OCI-LY7 (cell line): ENCODE data around the gene ENG. TPM values are rescaled to one million over a fixed set of nuclear protein-coding genes. Genes with fewer than 3 reads are reported as not detected.
A peak's percentile ranks its signal among the peaks of the same experiment; 100 is the strongest.

Source experiments
- BruUV-seq: library from RNA; stranded (reverse); fragments of 400-500 nt; replicated peaks from 2 replicates; lab custom pipeline; 2021; lab: Mats Ljungman, UMichigan
- CTCF ChIA-PET: fragments of 300-600 bp; sonication (Branson Sonifier 250); formaldehyde crosslinking; loops from one replicate; lab custom pipeline; 2022; ENCODE audit warnings: antibody characterized with exemption; ENCODE audit not compliant: unreplicated experiment; lab: Charles Lee
- POLR2A ChIA-PET: fragments of 300-600 bp; sonication (Branson Sonifier 250); formaldehyde crosslinking; loops from one replicate; lab custom pipeline; 2022; ENCODE audit warnings: antibody characterized with exemption; lab: Charles Lee
- DNase-seq: peaks from one replicate; pipeline ENCODE4 v3.0.0-alpha.2; 2015; ENCODE audit warnings: low spot score
- H2AFZ ChIP-seq: fragments of 200-600 bp; sonication (generic), shearing (Covaris generic); 2 replicates; pipeline ENCODE4 v1.6.1; 2014; ENCODE audit warnings: mild to moderate bottlenecking, antibody characterized with exemption, low read length, moderate library complexity
- H3K27ac ChIP-seq: fragments of 200-600 bp; sonication (generic); 2 replicates; pipeline ENCODE4 v1.5.1; 2014; ENCODE audit warnings: mixed run types, low read depth, mild to moderate bottlenecking, moderate library complexity, low read length, inconsistent platforms; ENCODE audit not compliant: poor library complexity, severe bottlenecking
- H3K36me3 ChIP-seq: fragments of 200-600 bp; sonication (generic); 2 replicates; pipeline ENCODE4 v1.6.1; 2014; ENCODE audit warnings: mild to moderate bottlenecking, antibody characterized with exemption, low read length, moderate library complexity, mixed read lengths; ENCODE audit not compliant: insufficient read depth
- H3K4me1 ChIP-seq: fragments of 200-600 bp; sonication (generic); 2 replicates; pipeline ENCODE4 v1.5.1; 2014; ENCODE audit warnings: mild to moderate bottlenecking, low read length; ENCODE audit not compliant: insufficient read depth, poor library complexity, severe bottlenecking
- H3K4me2 ChIP-seq: fragments of 200-600 bp; sonication (generic); 2 replicates; pipeline ENCODE4 v1.6.1; 2014; ENCODE audit warnings: mild to moderate bottlenecking, low read length
- H3K4me3 ChIP-seq: fragments of 200-600 bp; sonication (generic); 2 replicates; pipeline ENCODE4 v1.5.1; 2014; ENCODE audit warnings: mild to moderate bottlenecking, low read depth, low read length; ENCODE audit not compliant: poor library complexity, severe bottlenecking
- H3K79me2 ChIP-seq: fragments of 200-600 bp; sonication (generic); 2 replicates; pipeline ENCODE4 v1.6.1; 2016; ENCODE audit warnings: low read depth, mild to moderate bottlenecking, low read length, moderate library complexity, mixed read lengths; ENCODE audit not compliant: insufficient read depth
- H3K9me2 ChIP-seq: fragments of 200-600 bp; sonication (generic); 2 replicates; pipeline ENCODE4 v1.6.1; 2016; ENCODE audit warnings: mild to moderate bottlenecking, low read length, mixed read lengths; ENCODE audit not compliant: insufficient read depth
- H3K9me3 ChIP-seq: fragments of 200-600 bp; sonication (generic); 2 replicates; pipeline ENCODE4 v1.6.1; 2014; ENCODE audit warnings: mild to moderate bottlenecking, mixed run types, low read length, mixed read lengths
- H4K20me1 ChIP-seq: fragments of 200-600 bp; sonication (generic); 2 replicates; pipeline ENCODE4 v1.6.1; 2014; ENCODE audit warnings: mild to moderate bottlenecking, antibody characterized with exemption, low read length, moderate library complexity, mixed read lengths; ENCODE audit not compliant: insufficient read depth
- EZH2phosphoT487 ChIP-seq: fragments of 200-600 bp; sonication (generic); IDR thresholded peaks from 2 replicates; pipeline ENCODE4 v1.6.1; 2018; ENCODE audit warnings: low read depth, borderline replicate concordance, mild to moderate bottlenecking, mixed run types, antibody characterized with exemption, low read length, moderate library complexity, mixed read lengths
- intact Hi-C: fragments of 100-400 bp; cut with micrococcal nuclease; formaldehyde crosslinking; loops from one replicate; pipeline ENCODE4 v1.10.0; 2022; ENCODE audit not compliant: unreplicated experiment
- total RNA-seq, 2 experiments: library from RNA; depleted of rRNA in 1 of 2; stranded (reverse); fragments of >200 nt in 1 of 2; shearing (Covaris generic) in 1 of 2; gene quantifications; 2 replicates each; pipeline ENCODE4 v1.2.3, GENCODE V29; 2014 to 2022
- TF ChIP-seq, protein P1 (sequence below): fragments of 200-600 bp; sonication (generic); conservative IDR thresholded peaks from 2 replicates; pipeline ENCODE4 v1.5.1; 2014; ENCODE audit warnings: mild to moderate bottlenecking, antibody characterized with exemption, low read length, moderate library complexity, mixed read lengths

Gene ENG
- total RNA-seq, 2 experiments from 2014 or later = not detected

DNA sequence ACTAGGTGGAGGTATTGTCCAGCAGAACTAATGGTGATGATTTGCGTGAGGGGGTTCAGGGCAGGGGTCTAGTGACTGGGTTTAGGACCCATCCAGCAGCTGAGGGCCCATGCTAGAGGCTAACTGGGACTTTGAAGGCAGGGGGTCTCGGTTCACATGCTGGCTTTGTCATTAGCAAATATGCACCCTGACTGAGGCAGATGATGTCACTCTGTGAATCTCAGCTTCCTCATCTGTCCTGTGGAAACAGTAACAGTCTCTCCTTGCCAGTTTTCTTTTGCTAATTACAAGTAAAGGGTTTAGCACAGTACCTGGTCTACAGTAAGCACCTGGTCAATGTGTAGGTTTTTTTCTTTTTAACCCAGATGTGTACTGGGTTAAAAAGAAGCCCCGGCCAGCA, 81.2 kb downstream of the ENG start:
- ChIA-PET CTCF (no interaction called here), POLR2A (no interaction called here)
- Histone ChIP-seq H3K79me2 (peaks cover 48% of the 10 kb centered on the region), H3K27ac (peak overlapping the region; percentile 27), H3K9me3 (no peaks in the 10 kb centered on the region), H3K4me1 (peaks cover 61% of the 10 kb centered on the region), H3K9me2 (no peaks in the 10 kb centered on the region), H4K20me1 (0 out of 2 replicates have a peak, but pooled peaks cover 6% of the 10 kb centered on the region), H2AFZ (no peak overlapping the region), H3K4me3 (no peak overlapping the region), H3K36me3 (peaks cover 49% of the 10 kb centered on the region), H3K4me2 (no peak overlapping the region)
- BruUV-seq = TSS peak; percentile 33
- no peak for DNase-seq
- no peak for TF ChIP-seq EZH2phosphoT487
- TF ChIP-seq, protein P1, sequence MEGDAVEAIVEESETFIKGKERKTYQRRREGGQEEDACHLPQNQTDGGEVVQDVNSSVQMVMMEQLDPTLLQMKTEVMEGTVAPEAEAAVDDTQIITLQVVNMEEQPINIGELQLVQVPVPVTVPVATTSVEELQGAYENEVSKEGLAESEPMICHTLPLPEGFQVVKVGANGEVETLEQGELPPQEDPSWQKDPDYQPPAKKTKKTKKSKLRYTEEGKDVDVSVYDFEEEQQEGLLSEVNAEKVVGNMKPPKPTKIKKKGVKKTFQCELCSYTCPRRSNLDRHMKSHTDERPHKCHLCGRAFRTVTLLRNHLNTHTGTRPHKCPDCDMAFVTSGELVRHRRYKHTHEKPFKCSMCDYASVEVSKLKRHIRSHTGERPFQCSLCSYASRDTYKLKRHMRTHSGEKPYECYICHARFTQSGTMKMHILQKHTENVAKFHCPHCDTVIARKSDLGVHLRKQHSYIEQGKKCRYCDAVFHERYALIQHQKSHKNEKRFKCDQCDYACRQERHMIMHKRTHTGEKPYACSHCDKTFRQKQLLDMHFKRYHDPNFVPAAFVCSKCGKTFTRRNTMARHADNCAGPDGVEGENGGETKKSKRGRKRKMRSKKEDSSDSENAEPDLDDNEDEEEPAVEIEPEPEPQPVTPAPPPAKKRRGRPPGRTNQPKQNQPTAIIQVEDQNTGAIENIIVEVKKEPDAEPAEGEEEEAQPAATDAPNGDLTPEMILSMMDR = no peak
- intact Hi-C loops = no loop called here

DNA sequence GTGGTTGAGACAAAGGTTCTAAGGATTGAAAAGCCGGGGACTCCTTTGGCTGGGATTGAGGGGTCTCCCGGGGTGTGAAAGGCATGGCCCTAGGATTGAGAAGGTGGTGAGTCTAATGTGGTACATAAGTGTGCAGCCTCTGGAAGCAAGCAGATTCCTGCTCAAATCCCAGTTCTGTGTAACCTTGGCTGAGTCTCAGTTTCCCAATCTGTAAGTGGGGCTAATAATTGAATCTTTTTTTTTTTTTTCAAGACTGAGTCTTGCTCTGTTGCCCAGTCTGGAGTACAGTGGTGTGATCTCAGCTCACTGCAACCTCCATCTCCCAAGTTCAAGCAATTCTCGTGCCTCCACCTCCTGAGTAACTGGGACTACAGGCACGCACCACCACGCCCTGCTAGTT, 81.9 kb downstream of the ENG start:
- TF ChIP-seq, protein P1 = no peak
- TF ChIP-seq EZH2phosphoT487 = no peak
- no peak for DNase-seq
- Histone ChIP-seq H3K4me2 (no peak overlapping the region), H3K4me3 (no peak overlapping the region), H3K4me1 (peaks cover 68% of the 10 kb centered on the region), H3K79me2 (peaks cover 43% of the 10 kb centered on the region), H3K36me3 (peaks cover 55% of the 10 kb centered on the region), H3K27ac (peak overlapping the region; percentile 27), H3K9me3 (no peaks in the 10 kb centered on the region), H2AFZ (no peak overlapping the region), H3K9me2 (no peaks in the 10 kb centered on the region), H4K20me1 (0 out of 2 replicates have a peak, but pooled peaks cover 6% of the 10 kb centered on the region)
- POLR2A ChIA-PET = no interaction called here
- intact Hi-C loops = no loop called here
- CTCF ChIA-PET = no interaction called here
- no TSS peak for BruUV-seq

DNA sequence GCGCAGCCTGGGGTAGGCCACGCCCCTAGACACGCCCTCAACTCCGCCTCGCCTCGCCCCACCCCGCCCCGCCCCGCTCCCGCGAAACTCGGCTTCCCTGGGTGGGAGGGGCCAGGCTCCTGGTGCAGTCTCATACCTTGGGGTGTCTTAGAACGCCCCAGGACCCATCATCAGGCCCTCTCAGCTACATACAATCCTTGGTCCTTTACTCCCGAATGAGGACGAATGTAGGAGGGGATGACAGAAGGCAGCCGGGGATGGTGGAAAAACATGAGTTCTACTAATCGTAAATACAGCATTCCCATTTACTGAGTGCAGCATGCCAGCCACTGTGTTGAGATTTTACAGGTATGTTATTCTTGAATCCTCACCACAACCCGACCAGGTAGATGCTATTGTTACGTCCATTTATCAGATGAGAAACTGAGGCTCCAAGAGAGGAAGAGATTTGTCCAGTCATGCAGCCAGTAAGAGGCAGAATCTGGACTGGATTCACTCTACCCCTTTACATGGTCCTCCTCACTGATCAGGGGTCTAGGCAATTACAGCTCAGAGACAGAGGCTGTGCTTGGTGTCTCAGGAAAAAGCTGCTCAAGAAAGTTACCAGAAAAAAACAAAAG, 82.8 kb downstream of the ENG start:
- no peak for DNase-seq
- TF ChIP-seq, protein P1 = no peak
- Histone ChIP-seq H3K27ac (peak overlapping the region; percentile 59), H3K36me3 (peaks cover 59% of the 10 kb centered on the region), H3K4me1 (peaks cover 74% of the 10 kb centered on the region), H2AFZ (no peak overlapping the region), H3K4me2 (peak overlapping the region; percentile 98), H3K79me2 (peaks cover 34% of the 10 kb centered on the region), H3K9me3 (no peaks in the 10 kb centered on the region), H3K9me2 (no peaks in the 10 kb centered on the region), H3K4me3 (peak overlapping the region; percentile 69), H4K20me1 (0 out of 2 replicates have a peak, but pooled peaks cover 6% of the 10 kb centered on the region)
- intact Hi-C loops = no loop called here
- CTCF ChIA-PET = interaction anchor here (1.0 to 1.8 kb wide), 2 partner anchors 13 to 53 kb away, joined by 4 to 8 read pairs; no protein-coding TSS in a partner anchor
- no TSS peak for BruUV-seq
- POLR2A ChIA-PET = interaction anchor here (0.8 to 1.2 kb wide), 6 partner anchors 8 to 31 kb away, joined by 3 to 5 read pairs (median 3); no protein-coding TSS in a partner anchor
